Endodermal cell (in vitro differentiated cells): ENCODE measurements around the gene PTPN14. TPM values are rescaled to one million over a fixed set of nuclear protein-coding genes. Genes with fewer than 3 reads are reported as not detected.

ENCODE experiments used
- DNase-seq: peaks from one replicate; pipeline ENCODE4 v3.0.0-alpha.2; 2017
- H3K27ac ChIP-seq: 2 replicates; pipeline ENCODE4 v1.5.1; 2013; ENCODE audit warnings: mild to moderate bottlenecking, low read depth, low read length, moderate library complexity
- H3K27me3 ChIP-seq: 2 replicates; pipeline ENCODE4 v1.6.1; 2013; ENCODE audit warnings: mild to moderate bottlenecking, low read length, moderate library complexity; ENCODE audit not compliant: insufficient read depth, control insufficient read depth, poor library complexity, severe bottlenecking
- H3K36me3 ChIP-seq: 2 replicates; pipeline ENCODE4 v1.7.0; 2013; ENCODE audit warnings: mild to moderate bottlenecking, low read length, moderate library complexity; ENCODE audit not compliant: control insufficient read depth, insufficient read depth
- H3K4me1 ChIP-seq: one replicate; pipeline ENCODE4 v1.7.0; 2013; ENCODE audit warnings: low read length; ENCODE audit not compliant: control insufficient read depth, insufficient read depth
- H3K4me3 ChIP-seq: 2 replicates; pipeline ENCODE4 v1.5.1; 2013; ENCODE audit warnings: mild to moderate bottlenecking, low read length, moderate library complexity
- H3K9ac ChIP-seq: 2 replicates; pipeline ENCODE4 v1.6.1; 2013; ENCODE audit warnings: mild to moderate bottlenecking, low read length, moderate library complexity; ENCODE audit not compliant: poor library complexity, severe bottlenecking; ENCODE audit errors: extremely low read depth
- H3K9me3 ChIP-seq: 2 replicates; pipeline ENCODE4 v1.6.1; 2013; ENCODE audit warnings: mild to moderate bottlenecking, low read length, moderate library complexity; ENCODE audit not compliant: control insufficient read depth
- H3K27ac Mint-ChIP-seq: 2 replicates; pipeline ENCODE4 v1.8.0; 2020; ENCODE audit warnings: mixed read lengths
- H3K27me3 Mint-ChIP-seq: 2 replicates; pipeline ENCODE4 v1.8.0; 2021; ENCODE audit warnings: mild to moderate bottlenecking, mixed read lengths; ENCODE audit not compliant: insufficient read depth
- H3K36me3 Mint-ChIP-seq: 2 replicates; pipeline ENCODE4 v1.8.0; 2020; ENCODE audit warnings: low read depth, mixed read lengths
- H3K4me1 Mint-ChIP-seq: 2 replicates; pipeline ENCODE4 v1.8.0; 2020; ENCODE audit warnings: mixed read lengths
- H3K4me3 Mint-ChIP-seq: 2 replicates; pipeline ENCODE4 v1.8.0; 2020; ENCODE audit warnings: mild to moderate bottlenecking, moderate library complexity, mixed read lengths
- H3K9me3 Mint-ChIP-seq: 2 replicates; pipeline ENCODE4 v1.8.0; 2020; ENCODE audit warnings: mild to moderate bottlenecking, mixed read lengths
- CTCF ChIP-seq: fragments of 200-600 bp; sonication (generic); conservative IDR thresholded peaks from 2 replicates; pipeline ENCODE4 v1.5.0; 2021; ENCODE audit warnings: antibody characterized with exemption, mild to moderate bottlenecking
- WGBS, 2 experiments: methylation state at CpG; one replicate each; pipeline versions ENCODE4 v1.1.5 to v1.1.7; 2013; ENCODE audit warnings: missing lambda C conversion rate in 2 of 2, mixed read lengths in 1 of 2; ENCODE audit not compliant: insufficient coverage in 1 of 2, insufficient read length in 1 of 2; 5-methylcytosine and 5-hydroxymethylcytosine counted together
- total RNA-seq, 2 donors: library from RNA; stranded (reverse); fragmentation: NEBNext Ultra II Directional in 1 of 2; extraction: Animal tissue kit (Norgen Biotek cat#: 25700) in 1 of 2; gene quantifications; 2 replicates in 1 of 2; 3 replicates in 1 of 2; pipeline ENCODE4 v1.2.1, GENCODE V29; 2021

The PTPN14 gene
- total RNA-seq, 2 donors from 2014 or later = 72.6 to 93.2 TPM

DNA sequence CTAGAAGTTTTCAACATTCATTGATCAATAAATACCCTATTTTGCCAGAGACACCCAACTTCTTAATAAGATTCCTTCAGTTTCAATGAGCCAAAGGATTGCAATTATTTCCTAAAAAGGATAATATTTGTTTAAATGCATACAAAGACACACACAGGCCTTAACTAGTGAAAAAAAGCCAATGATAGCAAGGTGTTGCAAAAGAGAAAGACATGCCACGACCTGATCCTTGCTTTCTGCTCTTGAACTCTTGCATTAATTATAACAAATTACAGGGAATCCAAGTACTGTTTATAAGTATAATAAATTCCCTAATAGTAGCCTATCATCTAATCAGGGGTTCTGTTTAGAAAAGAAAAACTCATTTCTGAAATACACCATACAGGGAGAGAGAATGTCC lies 131.1 kb downstream of the PTPN14 start:
- no peak overlapping the region for H3K4me3 Mint-ChIP-seq
- DNase-seq = no peak
- Histone ChIP-seq H3K9ac (no peak overlapping the region), H3K4me1 (peaks cover 19% of the 10 kb centered on the region), H3K27me3 (no peaks in the 10 kb centered on the region), H3K27ac (no peak overlapping the region), H3K4me3 (peak overlapping the region; percentile 36), H3K36me3 (no peaks in the 10 kb centered on the region), H3K9me3 (no peaks in the 10 kb centered on the region)
- peak overlapping the region; percentile 13 for H3K27ac Mint-ChIP-seq
- no peak for TF ChIP-seq CTCF
- H3K36me3 Mint-ChIP-seq = peaks cover 11% of the 10 kb centered on the region
- 45% methylated on average over 1 of the region's 1 CpG; no CpG with 5 or more reads in 1 of the 2 experiments for WGBS, 2 experiments
- H3K4me1 Mint-ChIP-seq = peaks cover 45% of the 10 kb centered on the region
- H3K27me3 Mint-ChIP-seq = no peaks in the 10 kb centered on the region
- no peaks in the 10 kb centered on the region for H3K9me3 Mint-ChIP-seq

- peak; percentile 71 for DNase-seq
- H3K4me3 Mint-ChIP-seq = no peak overlapping the region
- TF ChIP-seq CTCF = no peak
- H3K4me1 ChIP-seq = peaks cover 19% of the 10 kb centered on the region
- H3K27me3 Mint-ChIP-seq = no peaks in the 10 kb centered on the region
- no peak overlapping the region for H3K27ac ChIP-seq
- H3K36me3 Mint-ChIP-seq = peaks cover 7% of the 10 kb centered on the region
- H3K9ac ChIP-seq = no peak overlapping the region
- peak overlapping the region; percentile 71 for H3K27ac Mint-ChIP-seq
- H3K27me3 ChIP-seq = no peaks in the 10 kb centered on the region
- H3K4me3 ChIP-seq = peak overlapping the region; percentile 48
- no peaks in the 10 kb centered on the region for H3K9me3 ChIP-seq
- H3K9me3 Mint-ChIP-seq = no peaks in the 10 kb centered on the region
- no peaks in the 10 kb centered on the region for H3K36me3 ChIP-seq
- peaks cover 52% of the 10 kb centered on the region for H3K4me1 Mint-ChIP-seq
- 49 to 80% methylated on average over 1 to 3 of the region's 3 CpGs for WGBS, 2 experiments
Measured at GRCh38 chr1:214419650-214420049, 131.8 kb downstream of the PTPN14 start.

- no peak overlapping the region for H3K9ac ChIP-seq
- H3K36me3 ChIP-seq = peaks cover 6% of the 10 kb centered on the region
- DNase-seq = no peak
- TF ChIP-seq CTCF = no peak
- no peak overlapping the region for H3K27ac ChIP-seq
- H3K27me3 ChIP-seq = no peaks in the 10 kb centered on the region
- no peak overlapping the region for H3K4me3 ChIP-seq
- Mint-ChIP-seq H3K27me3 (no peaks in the 10 kb centered on the region), H3K9me3 (no peaks in the 10 kb centered on the region), H3K4me3 (no peak overlapping the region), H3K27ac (peak overlapping the region; percentile 29), H3K36me3 (peaks cover 5% of the 10 kb centered on the region), H3K4me1 (peaks cover 56% of the 10 kb centered on the region)
- peaks cover 23% of the 10 kb centered on the region for H3K4me1 ChIP-seq
- no peaks in the 10 kb centered on the region for H3K9me3 ChIP-seq
- WGBS, 2 experiments = 86% methylated on average over 1 of the region's 1 CpG; no CpG with 5 or more reads in 1 of the 2 experiments
Measured at GRCh38 chr1:214418391-214418790, 133.0 kb downstream of the PTPN14 start.
